ENCODE data around the gene APBB2. TPM values are rescaled to one million over a fixed set of nuclear protein-coding genes. Genes with fewer than 3 reads are reported as not detected.
A peak's percentile ranks its signal among the peaks of the same experiment; 100 is the strongest.

Gene APBB2
- total and polyA plus RNA-seq, 2 of the 8 experiments (the other 6 are each of a cell fraction or from before 2014, with no cell fraction given), result 58.7 to 59.4 TPM

GRCh38 chr4:40960941-40961340, 253.4 kb downstream of the APBB2 start:
- TF ChIP-seq NRF1 (IDR thresholded peaks at IDR 0.05; ENCODE audit: low read depth, low read length) (no peak), YY1 (IDR thresholded peaks at IDR 0.05; ENCODE audit: low read depth, low read length) (no peak), CBX8 (IDR thresholded peaks at IDR 0.05; ENCODE audit: borderline replicate concordance, low read depth, low read length) (no peak), JUN (IDR thresholded peaks at IDR 0.05; ENCODE audit: low read depth, low read length) (no peak), CREB1 (IDR thresholded peaks at IDR 0.05) (no peak), TAF7 (optimal IDR thresholded peaks at IDR 0.05; ENCODE audit: borderline replicate concordance, low read depth, low read length) (no peak), E2F6 (IDR thresholded peaks at IDR 0.05) (no peak)
- Histone ChIP-seq H3K23ac (ENCODE audit: insufficient read length) (no peak overlapping the region), H2AFZ (ENCODE audit: low read length) (no peak overlapping the region), H3K4me3 (ENCODE audit: extremely low read depth in 1 of 4, insufficient read depth in 2 of 4, low read depth in 3 of 4, low read length in 4 of 4) (no peak overlapping the region), H3K9me3 (ENCODE audit: insufficient read depth in 2 of 2, low read depth in 1 of 2, low read length in 1 of 2) (peaks cover 5 to 7% of the 10 kb centered on the region in 2 experiments; a peak in 3 of 4 replicates), H2AK5ac (ENCODE audit: low read depth, low read length) (no peak overlapping the region), H3K4ac (replicated peaks; ENCODE audit: insufficient read length, low read depth, low read length) (no peak overlapping the region), H3K18ac (ENCODE audit: extremely low read depth, low read length) (no peak overlapping the region), H4K5ac (ENCODE audit: insufficient read length, low read depth, low read length) (no peak overlapping the region), H2BK120ac (replicated peaks; ENCODE audit: low read depth, low read length) (no peak overlapping the region), H2BK15ac (ENCODE audit: low read length) (no peak overlapping the region), H3K27ac (ENCODE audit: low read depth, low read length) (no peak overlapping the region), H3K36me3 (ENCODE audit: control insufficient read depth in 2 of 4, insufficient read depth in 4 of 4, low read length in 3 of 4) (no peaks in the 10 kb centered on the region), H2BK20ac (ENCODE audit: low read length) (no peak overlapping the region), H3K4me1 (replicated peaks in 1 of 4; ENCODE audit: control insufficient read depth in 3 of 4, insufficient read depth in 4 of 4, low read length in 3 of 4) (peaks cover 0 to 7% (median 2%) of the 10 kb centered on the region in 4 experiments; a peak in 3 of 7 replicates), H4K91ac (replicated peaks; ENCODE audit: insufficient read length, low read length) (no peak overlapping the region), H3K79me1 (ENCODE audit: low read depth, low read length) (no peaks in the 10 kb centered on the region), H4K8ac (ENCODE audit: extremely low read depth, insufficient read depth, low read length) (no peak overlapping the region), H3K9ac (replicated peaks in 1 of 4; ENCODE audit: extremely low read depth in 1 of 4, low read depth in 3 of 4, low read length in 3 of 4) (no peak overlapping the region), H3K23me2 (ENCODE audit: low read depth, low read length) (no peaks in the 10 kb centered on the region), H3K56ac (replicated peaks; ENCODE audit: insufficient read length, low read depth, low read length) (no peak overlapping the region), H3K14ac (ENCODE audit: insufficient read length) (no peak overlapping the region), H3K27me3 (replicated peaks in 1 of 4; ENCODE audit: control insufficient read depth in 3 of 4, extremely low read depth in 1 of 4, insufficient read depth in 3 of 4, low read length in 3 of 4) (no peaks in the 10 kb centered on the region), H4K20me1 (replicated peaks in 1 of 2; ENCODE audit: control insufficient read depth in 1 of 2, insufficient read depth in 2 of 2, low read length in 2 of 2) (no peaks in the 10 kb centered on the region), H2BK12ac (ENCODE audit: low read depth, low read length) (no peak overlapping the region), H3K79me2 (ENCODE audit: control insufficient read depth in 1 of 2, insufficient read depth in 2 of 2, low read length in 2 of 2) (no peaks in the 10 kb centered on the region), H2BK5ac (ENCODE audit: low read depth, low read length) (no peak overlapping the region), H3K4me2 (ENCODE audit: insufficient read depth in 1 of 2, low read depth in 2 of 2, low read length in 2 of 2) (no peak overlapping the region)
- FAIRE-seq (no peak), DNase-seq (ENCODE audit: low read depth in 1 of 2, low spot score in 2 of 2) (peak in 1 of 2 experiments; percentile 11)
- ChIA-PET POLR2A (ENCODE audit: partially characterized antibody) (no interaction called here), CTCF (ENCODE audit: partially characterized antibody) (interaction anchor here (2.5 kb wide), 1 partner anchor 36 kb away, joined by 13 read pairs; no protein-coding TSS in a partner anchor)
- WGBS, 2 experiments (ENCODE audit: extremely low coverage in 1 of 2, insufficient coverage in 1 of 2, insufficient read length in 1 of 2, insufficient replicate concordance in 2 of 2, low coverage in 1 of 2, low lambda C conversion rate in 2 of 2, missing lambda C conversion rate in 1 of 2), result 100% methylated on average over 1 of the region's 1 CpG; no CpG with 5 or more reads in 1 of the 2 experiments

Measured in H1 (cell line).